ENCODE measurements around the gene WNT6.

DNA sequence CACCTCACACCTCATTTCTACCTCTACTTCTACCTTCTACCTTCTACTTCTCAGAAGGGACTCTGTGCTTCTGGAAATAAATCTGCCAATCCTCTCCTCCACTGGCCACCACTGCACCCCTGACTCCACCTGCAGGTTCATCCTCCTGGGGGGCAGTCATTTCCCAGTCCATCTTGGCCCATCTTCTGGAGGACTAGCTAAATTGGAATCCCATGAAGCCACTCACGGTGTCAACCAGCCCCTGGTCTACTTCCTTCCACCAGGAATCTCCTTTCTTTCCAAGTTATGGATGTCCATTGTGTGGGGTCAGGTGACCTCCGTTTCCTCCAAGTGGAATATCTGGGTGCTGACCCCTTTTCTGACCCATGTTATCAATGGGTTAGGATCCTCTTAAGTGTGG, 24.9 kb downstream of the WNT6 start:
- TF ChIP-seq, protein P1, sequence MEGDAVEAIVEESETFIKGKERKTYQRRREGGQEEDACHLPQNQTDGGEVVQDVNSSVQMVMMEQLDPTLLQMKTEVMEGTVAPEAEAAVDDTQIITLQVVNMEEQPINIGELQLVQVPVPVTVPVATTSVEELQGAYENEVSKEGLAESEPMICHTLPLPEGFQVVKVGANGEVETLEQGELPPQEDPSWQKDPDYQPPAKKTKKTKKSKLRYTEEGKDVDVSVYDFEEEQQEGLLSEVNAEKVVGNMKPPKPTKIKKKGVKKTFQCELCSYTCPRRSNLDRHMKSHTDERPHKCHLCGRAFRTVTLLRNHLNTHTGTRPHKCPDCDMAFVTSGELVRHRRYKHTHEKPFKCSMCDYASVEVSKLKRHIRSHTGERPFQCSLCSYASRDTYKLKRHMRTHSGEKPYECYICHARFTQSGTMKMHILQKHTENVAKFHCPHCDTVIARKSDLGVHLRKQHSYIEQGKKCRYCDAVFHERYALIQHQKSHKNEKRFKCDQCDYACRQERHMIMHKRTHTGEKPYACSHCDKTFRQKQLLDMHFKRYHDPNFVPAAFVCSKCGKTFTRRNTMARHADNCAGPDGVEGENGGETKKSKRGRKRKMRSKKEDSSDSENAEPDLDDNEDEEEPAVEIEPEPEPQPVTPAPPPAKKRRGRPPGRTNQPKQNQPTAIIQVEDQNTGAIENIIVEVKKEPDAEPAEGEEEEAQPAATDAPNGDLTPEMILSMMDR (IDR thresholded peaks at IDR 0.05), result no peak
- no peak for TF ChIP-seq POLR2A (IDR thresholded peaks at IDR 0.05)
